SK-N-SH treated with all-trans-retinoic acid at 6 μM for 48 hours (cell line): Measurements from ENCODE around the gene KAT7.

Experiments
- ATAC-seq: fragments of 200-7000 bp; cut with Tn5 transposase; 3 replicates; pipeline ENCODE4 v1.9.1; 2020; ENCODE audit warnings: mild to moderate bottlenecking, moderate library complexity
- ARNTL ChIP-seq: fragments of 450-650 bp; formaldehyde crosslinking; IDR thresholded peaks from 2 replicates; pipeline ENCODE4 v1.5.0; 2020; ENCODE audit warnings: low read depth, mild to moderate bottlenecking, moderate library complexity, borderline replicate concordance
- BACH2 ChIP-seq: fragments of 250-450 bp; sonication (Bioruptor Pico); IDR thresholded peaks from 2 replicates; pipeline ENCODE4 v1.9.0; 2021; ENCODE audit warnings: mild to moderate bottlenecking, borderline replicate concordance
- CREB5 ChIP-seq: fragments of 250-450 bp; sonication (Bioruptor Pico); IDR thresholded peaks from 2 replicates; pipeline ENCODE4 v1.5.1; 2020; ENCODE audit warnings: low read depth, mild to moderate bottlenecking, moderate library complexity
- CSDC2 ChIP-seq: fragments of 250-450 bp; sonication (Bioruptor Pico); IDR thresholded peaks from 2 replicates; pipeline ENCODE4 v1.5.0; 2020; ENCODE audit warnings: mild to moderate bottlenecking, moderate library complexity
- CSRNP3 ChIP-seq: fragments of 250-450 bp; sonication (Bioruptor Pico); IDR thresholded peaks from 2 replicates; pipeline ENCODE4 v1.5.1; 2021; ENCODE audit warnings: mild to moderate bottlenecking, moderate library complexity
- ESRRG ChIP-seq: fragments of 250-450 bp; sonication (Bioruptor Pico); IDR thresholded peaks from 2 replicates; pipeline ENCODE4 v1.6.1; 2021; ENCODE audit warnings: mild to moderate bottlenecking
- GLIS3 ChIP-seq: fragments of 250-450 bp; sonication (Bioruptor Pico); IDR thresholded peaks from 2 replicates; pipeline ENCODE4 v1.5.0; 2020; ENCODE audit warnings: mild to moderate bottlenecking, moderate library complexity
- ISL1 ChIP-seq: fragments of 250-450 bp; sonication (Bioruptor Pico); IDR thresholded peaks from 2 replicates; pipeline ENCODE4 v2.1.2; 2022; ENCODE audit warnings: mild to moderate bottlenecking, moderate library complexity
- OSR1 ChIP-seq: fragments of 250-450 bp; sonication (Bioruptor Pico); IDR thresholded peaks from 2 replicates; pipeline ENCODE4 v1.8.0; 2022; ENCODE audit warnings: moderate library complexity, mild to moderate bottlenecking, inconsistent platforms
- PPARA ChIP-seq: fragments of 250-450 bp; sonication (Bioruptor Pico); IDR thresholded peaks from 2 replicates; pipeline ENCODE4 v1.5.0; 2020; ENCODE audit warnings: mild to moderate bottlenecking, borderline replicate concordance
- RARB ChIP-seq: fragments of 250-450 bp; sonication (Bioruptor Pico); IDR thresholded peaks from 2 replicates; pipeline ENCODE4 v1.8.0; 2021; ENCODE audit warnings: mild to moderate bottlenecking, moderate library complexity
- SNAI2 ChIP-seq: fragments of 250-450 bp; sonication (Bioruptor Pico); IDR thresholded peaks from 2 replicates; pipeline ENCODE4 v1.5.0; 2020; ENCODE audit warnings: mild to moderate bottlenecking, moderate library complexity
- TCF4 ChIP-seq: fragments of 250-450 bp; sonication (Bioruptor Pico); IDR thresholded peaks from 2 replicates; pipeline ENCODE4 v1.8.0; 2021; ENCODE audit warnings: mild to moderate bottlenecking, moderate library complexity, borderline replicate concordance
- TOX ChIP-seq: fragments of 250-450 bp; sonication (Bioruptor Pico); IDR thresholded peaks from 2 replicates; pipeline ENCODE4 v1.8.0; 2021; ENCODE audit warnings: mild to moderate bottlenecking, moderate library complexity, borderline replicate concordance
- ZC3H10 ChIP-seq: fragments of 250-450 bp; sonication (Bioruptor Pico); IDR thresholded peaks from 2 replicates; pipeline ENCODE4 v1.5.1; 2021; ENCODE audit warnings: mild to moderate bottlenecking, moderate library complexity
- ZFP3 ChIP-seq: fragments of 250-450 bp; sonication (Bioruptor Pico); IDR thresholded peaks from 2 replicates; pipeline ENCODE4 v1.5.0; 2020; ENCODE audit warnings: mild to moderate bottlenecking, moderate library complexity
- ZFP30 ChIP-seq: fragments of 450-650 bp; formaldehyde crosslinking; IDR thresholded peaks from 2 replicates; pipeline ENCODE4 v1.5.0; 2022; ENCODE audit warnings: mild to moderate bottlenecking, moderate library complexity
- ZNF565 ChIP-seq: fragments of 450-650 bp; formaldehyde crosslinking; conservative IDR thresholded peaks from 2 replicates; pipeline ENCODE4 v1.5.0; 2020; ENCODE audit warnings: low read depth, mild to moderate bottlenecking, moderate library complexity
- ZNF70 ChIP-seq: fragments of 450-650 bp; formaldehyde crosslinking; IDR thresholded peaks from 2 replicates; pipeline ENCODE4 v1.5.0; 2020; ENCODE audit warnings: mild to moderate bottlenecking, moderate library complexity
- TF ChIP-seq, protein P1 (sequence below): fragments of 250-450 bp; sonication (Bioruptor Pico); IDR thresholded peaks from 2 replicates; pipeline ENCODE4 v1.5.0; 2020; ENCODE audit warnings: mild to moderate bottlenecking, moderate library complexity
- TF ChIP-seq, protein P2 (sequence below): fragments of 250-450 bp; sonication (Bioruptor Pico); IDR thresholded peaks from 2 replicates; pipeline ENCODE4 v1.8.0; 2020; ENCODE audit warnings: mild to moderate bottlenecking, moderate library complexity, borderline replicate concordance

Gene KAT7

DNA sequence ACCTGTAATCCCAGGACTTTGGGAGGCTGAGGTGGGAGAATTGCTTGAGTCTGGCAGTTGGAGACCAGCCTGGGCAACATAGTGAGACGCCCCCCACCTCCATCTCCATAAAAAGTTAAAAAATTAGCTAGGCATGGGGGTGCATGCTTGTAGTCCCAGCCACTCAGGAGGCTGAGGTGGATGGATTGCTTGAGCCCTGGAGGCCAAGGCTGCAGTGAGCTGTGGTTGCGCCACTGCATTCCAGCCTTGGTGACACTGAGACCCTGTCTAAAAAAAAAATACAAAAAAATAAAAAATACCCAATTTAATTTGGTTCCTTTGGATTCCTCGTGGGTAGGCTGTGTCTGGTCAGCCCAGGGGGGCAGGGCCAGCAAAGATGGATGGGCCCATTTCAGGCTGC lies 85.4 kb downstream of the KAT7 start:
- no peak for ATAC-seq
- TF ChIP-seq TCF4 (no peak), ZC3H10 (CRISPR knock-in tag) (no peak), CREB5 (CRISPR knock-in tag) (no peak)

DNA sequence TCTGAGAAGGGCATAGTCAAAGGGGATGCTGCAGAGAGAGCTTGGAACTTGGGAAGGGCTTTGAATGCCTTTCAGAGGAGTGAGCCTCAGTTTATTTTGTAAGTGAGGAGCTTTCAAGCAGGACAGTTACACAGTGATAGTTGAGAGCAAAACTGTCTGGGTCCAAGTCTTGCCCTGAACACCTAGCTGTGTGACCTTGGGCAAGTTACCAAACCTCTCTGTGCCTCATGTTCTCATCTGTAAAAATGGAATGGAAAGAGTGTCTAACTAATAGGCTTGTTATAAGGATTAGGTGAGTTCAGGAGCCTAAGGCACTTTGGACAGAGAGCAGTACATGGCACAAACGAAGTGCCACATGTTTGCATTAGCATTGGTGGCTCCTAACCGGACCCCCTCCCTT lies 86.4 kb downstream of the KAT7 start:
- no peak for TF ChIP-seq GLIS3 (CRISPR knock-in tag)
- no peak for TF ChIP-seq ZNF565 (CRISPR knock-in tag)
- TF ChIP-seq ZNF70 (CRISPR knock-in tag), result no peak
- no peak for TF ChIP-seq ESRRG
- no peak for TF ChIP-seq SNAI2
- TF ChIP-seq TOX (CRISPR knock-in tag), result no peak
- TF ChIP-seq CSDC2, result no peak
- TF ChIP-seq RARB (CRISPR knock-in tag), result no peak
- TF ChIP-seq ISL1 (CRISPR knock-in tag), result no peak
- TF ChIP-seq, all 23 proteins: peak for 0
- no peak for ATAC-seq

DNA sequence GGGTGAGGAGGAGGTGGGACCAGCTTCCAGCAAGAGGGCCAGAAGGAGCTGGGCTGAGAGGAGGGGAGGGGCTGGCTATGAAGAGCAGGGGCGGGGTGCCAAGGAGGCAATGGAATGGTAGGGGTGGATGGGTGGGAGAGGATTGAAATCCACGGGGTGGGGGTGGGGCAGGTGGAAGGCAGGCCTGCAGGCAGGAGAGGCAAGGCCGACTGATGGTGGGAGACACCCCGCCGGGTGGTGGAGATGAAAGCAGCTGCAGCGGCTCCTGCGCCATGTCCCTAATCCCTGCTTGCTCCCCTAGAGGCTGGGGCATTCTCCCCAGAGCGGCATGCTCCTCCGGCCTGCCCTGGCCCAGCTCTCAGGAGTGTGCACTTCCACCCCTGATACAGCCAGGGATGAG lies 87.2 kb downstream of the KAT7 start:
- no peak for TF ChIP-seq ZC3H10 (CRISPR knock-in tag)
- TF ChIP-seq, protein P1, sequence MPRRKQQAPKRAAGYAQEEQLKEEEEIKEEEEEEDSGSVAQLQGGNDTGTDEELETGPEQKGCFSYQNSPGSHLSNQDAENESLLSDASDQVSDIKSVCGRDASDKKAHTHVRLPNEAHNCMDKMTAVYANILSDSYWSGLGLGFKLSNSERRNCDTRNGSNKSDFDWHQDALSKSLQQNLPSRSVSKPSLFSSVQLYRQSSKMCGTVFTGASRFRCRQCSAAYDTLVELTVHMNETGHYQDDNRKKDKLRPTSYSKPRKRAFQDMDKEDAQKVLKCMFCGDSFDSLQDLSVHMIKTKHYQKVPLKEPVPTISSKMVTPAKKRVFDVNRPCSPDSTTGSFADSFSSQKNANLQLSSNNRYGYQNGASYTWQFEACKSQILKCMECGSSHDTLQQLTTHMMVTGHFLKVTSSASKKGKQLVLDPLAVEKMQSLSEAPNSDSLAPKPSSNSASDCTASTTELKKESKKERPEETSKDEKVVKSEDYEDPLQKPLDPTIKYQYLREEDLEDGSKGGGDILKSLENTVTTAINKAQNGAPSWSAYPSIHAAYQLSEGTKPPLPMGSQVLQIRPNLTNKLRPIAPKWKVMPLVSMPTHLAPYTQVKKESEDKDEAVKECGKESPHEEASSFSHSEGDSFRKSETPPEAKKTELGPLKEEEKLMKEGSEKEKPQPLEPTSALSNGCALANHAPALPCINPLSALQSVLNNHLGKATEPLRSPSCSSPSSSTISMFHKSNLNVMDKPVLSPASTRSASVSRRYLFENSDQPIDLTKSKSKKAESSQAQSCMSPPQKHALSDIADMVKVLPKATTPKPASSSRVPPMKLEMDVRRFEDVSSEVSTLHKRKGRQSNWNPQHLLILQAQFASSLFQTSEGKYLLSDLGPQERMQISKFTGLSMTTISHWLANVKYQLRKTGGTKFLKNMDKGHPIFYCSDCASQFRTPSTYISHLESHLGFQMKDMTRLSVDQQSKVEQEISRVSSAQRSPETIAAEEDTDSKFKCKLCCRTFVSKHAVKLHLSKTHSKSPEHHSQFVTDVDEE (CRISPR knock-in tag), result no peak
- no peak for TF ChIP-seq PPARA (CRISPR knock-in tag)
- no peak for TF ChIP-seq SNAI2
- TF ChIP-seq ISL1 (CRISPR knock-in tag), result no peak
- TF ChIP-seq BACH2, result no peak
- TF ChIP-seq OSR1 (CRISPR knock-in tag), result no peak
- TF ChIP-seq CREB5 (CRISPR knock-in tag), result no peak
- TF ChIP-seq TCF4, result no peak
- no peak for TF ChIP-seq ZFP30 (CRISPR knock-in tag)
- TF ChIP-seq GLIS3 (CRISPR knock-in tag), result no peak
- TF ChIP-seq CSRNP3 (CRISPR knock-in tag), result no peak
- no peak for TF ChIP-seq ARNTL (CRISPR knock-in tag)
- TF ChIP-seq CSDC2, result no peak
- TF ChIP-seq, protein P2, sequence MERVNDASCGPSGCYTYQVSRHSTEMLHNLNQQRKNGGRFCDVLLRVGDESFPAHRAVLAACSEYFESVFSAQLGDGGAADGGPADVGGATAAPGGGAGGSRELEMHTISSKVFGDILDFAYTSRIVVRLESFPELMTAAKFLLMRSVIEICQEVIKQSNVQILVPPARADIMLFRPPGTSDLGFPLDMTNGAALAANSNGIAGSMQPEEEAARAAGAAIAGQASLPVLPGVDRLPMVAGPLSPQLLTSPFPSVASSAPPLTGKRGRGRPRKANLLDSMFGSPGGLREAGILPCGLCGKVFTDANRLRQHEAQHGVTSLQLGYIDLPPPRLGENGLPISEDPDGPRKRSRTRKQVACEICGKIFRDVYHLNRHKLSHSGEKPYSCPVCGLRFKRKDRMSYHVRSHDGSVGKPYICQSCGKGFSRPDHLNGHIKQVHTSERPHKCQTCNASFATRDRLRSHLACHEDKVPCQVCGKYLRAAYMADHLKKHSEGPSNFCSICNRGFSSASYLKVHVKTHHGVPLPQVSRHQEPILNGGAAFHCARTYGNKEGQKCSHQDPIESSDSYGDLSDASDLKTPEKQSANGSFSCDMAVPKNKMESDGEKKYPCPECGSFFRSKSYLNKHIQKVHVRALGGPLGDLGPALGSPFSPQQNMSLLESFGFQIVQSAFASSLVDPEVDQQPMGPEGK (CRISPR knock-in tag), result no peak
- no peak for TF ChIP-seq ZFP3 (CRISPR knock-in tag)
- TF ChIP-seq ZNF565 (CRISPR knock-in tag), result no peak
- ATAC-seq, result no peak
